HL-60 (cell line): ENCODE measurements around the gene FOXP1.

Experiments
- DNase-seq, 2 experiments: peaks; one replicate each; pipeline ENCODE4 v3.0.0-alpha.2; 2010 to 2020; ENCODE audit warnings: low read depth in 1 of 2, low spot score in 1 of 2
- H3K27ac ChIP-seq: fragments of 250-450 bp; sonication (Bioruptor Pico); replicated peaks from 2 replicates; pipeline ENCODE4 v1.5.1; 2020; ENCODE audit warnings: mild to moderate bottlenecking, moderate library complexity
- H3K27me3 ChIP-seq: fragments of 250-450 bp; sonication (Bioruptor Pico); 2 replicates; pipeline ENCODE4 v1.5.1; 2021; ENCODE audit warnings: mild to moderate bottlenecking, moderate library complexity; ENCODE audit not compliant: insufficient read depth, poor library complexity, severe bottlenecking
- H3K4me3 ChIP-seq: replicated peaks from 2 replicates; pipeline ENCODE4 v1.5.1; 2011; ENCODE audit warnings: mild to moderate bottlenecking, control low read depth, low read length; ENCODE audit not compliant: insufficient read depth
- GABPA ChIP-seq: IDR thresholded peaks from 2 replicates; pipeline ENCODE4 v1.6.1; 2012; ENCODE audit warnings: low read depth
- POLR2AphosphoS5 ChIP-seq: IDR thresholded peaks from 2 replicates; pipeline ENCODE4 v1.6.1; 2012; ENCODE audit warnings: low read depth
- SPI1 ChIP-seq: IDR thresholded peaks from 2 replicates; pipeline ENCODE4 v1.6.1; 2012; ENCODE audit warnings: low read depth, mild to moderate bottlenecking, borderline replicate concordance
- TF ChIP-seq, protein P1 (sequence below): IDR thresholded peaks from 2 replicates; pipeline ENCODE4 v1.6.1; 2012; ENCODE audit warnings: low read depth; ENCODE audit not compliant: insufficient replicate concordance
- TF ChIP-seq, protein P2 (sequence below): IDR thresholded peaks from one replicate; pipeline ENCODE4 v1.5.1; 2011; ENCODE audit warnings: low read length, control low read depth, inconsistent platforms; ENCODE audit not compliant: insufficient read depth

Gene FOXP1

DNA sequence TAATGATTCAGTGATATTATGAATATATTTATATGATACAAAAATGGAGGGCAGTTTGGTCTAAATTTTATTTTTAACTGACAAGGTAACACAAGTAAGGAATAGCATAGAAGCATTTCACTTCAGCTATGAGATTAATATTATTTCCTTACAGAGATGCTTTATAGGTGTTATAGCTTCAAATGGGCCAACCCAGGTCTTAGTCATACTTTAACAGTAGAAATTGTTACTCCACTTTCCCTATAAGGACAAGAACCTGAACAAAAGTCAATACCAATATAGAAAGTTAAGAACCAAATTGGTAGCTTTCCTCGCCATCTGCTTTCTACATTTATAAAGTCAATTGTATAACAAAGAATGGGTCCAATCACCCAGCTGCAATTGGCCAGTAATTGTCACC lies 570.6 kb downstream of the FOXP1 start:
- Histone ChIP-seq H3K27ac (no peak overlapping the region), H3K4me3 (no peak overlapping the region), H3K27me3 (no peaks in the 10 kb centered on the region)
- TF ChIP-seq, protein P1, sequence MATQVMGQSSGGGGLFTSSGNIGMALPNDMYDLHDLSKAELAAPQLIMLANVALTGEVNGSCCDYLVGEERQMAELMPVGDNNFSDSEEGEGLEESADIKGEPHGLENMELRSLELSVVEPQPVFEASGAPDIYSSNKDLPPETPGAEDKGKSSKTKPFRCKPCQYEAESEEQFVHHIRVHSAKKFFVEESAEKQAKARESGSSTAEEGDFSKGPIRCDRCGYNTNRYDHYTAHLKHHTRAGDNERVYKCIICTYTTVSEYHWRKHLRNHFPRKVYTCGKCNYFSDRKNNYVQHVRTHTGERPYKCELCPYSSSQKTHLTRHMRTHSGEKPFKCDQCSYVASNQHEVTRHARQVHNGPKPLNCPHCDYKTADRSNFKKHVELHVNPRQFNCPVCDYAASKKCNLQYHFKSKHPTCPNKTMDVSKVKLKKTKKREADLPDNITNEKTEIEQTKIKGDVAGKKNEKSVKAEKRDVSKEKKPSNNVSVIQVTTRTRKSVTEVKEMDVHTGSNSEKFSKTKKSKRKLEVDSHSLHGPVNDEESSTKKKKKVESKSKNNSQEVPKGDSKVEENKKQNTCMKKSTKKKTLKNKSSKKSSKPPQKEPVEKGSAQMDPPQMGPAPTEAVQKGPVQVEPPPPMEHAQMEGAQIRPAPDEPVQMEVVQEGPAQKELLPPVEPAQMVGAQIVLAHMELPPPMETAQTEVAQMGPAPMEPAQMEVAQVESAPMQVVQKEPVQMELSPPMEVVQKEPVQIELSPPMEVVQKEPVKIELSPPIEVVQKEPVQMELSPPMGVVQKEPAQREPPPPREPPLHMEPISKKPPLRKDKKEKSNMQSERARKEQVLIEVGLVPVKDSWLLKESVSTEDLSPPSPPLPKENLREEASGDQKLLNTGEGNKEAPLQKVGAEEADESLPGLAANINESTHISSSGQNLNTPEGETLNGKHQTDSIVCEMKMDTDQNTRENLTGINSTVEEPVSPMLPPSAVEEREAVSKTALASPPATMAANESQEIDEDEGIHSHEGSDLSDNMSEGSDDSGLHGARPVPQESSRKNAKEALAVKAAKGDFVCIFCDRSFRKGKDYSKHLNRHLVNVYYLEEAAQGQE, result no peak
- TF ChIP-seq, protein P2, sequence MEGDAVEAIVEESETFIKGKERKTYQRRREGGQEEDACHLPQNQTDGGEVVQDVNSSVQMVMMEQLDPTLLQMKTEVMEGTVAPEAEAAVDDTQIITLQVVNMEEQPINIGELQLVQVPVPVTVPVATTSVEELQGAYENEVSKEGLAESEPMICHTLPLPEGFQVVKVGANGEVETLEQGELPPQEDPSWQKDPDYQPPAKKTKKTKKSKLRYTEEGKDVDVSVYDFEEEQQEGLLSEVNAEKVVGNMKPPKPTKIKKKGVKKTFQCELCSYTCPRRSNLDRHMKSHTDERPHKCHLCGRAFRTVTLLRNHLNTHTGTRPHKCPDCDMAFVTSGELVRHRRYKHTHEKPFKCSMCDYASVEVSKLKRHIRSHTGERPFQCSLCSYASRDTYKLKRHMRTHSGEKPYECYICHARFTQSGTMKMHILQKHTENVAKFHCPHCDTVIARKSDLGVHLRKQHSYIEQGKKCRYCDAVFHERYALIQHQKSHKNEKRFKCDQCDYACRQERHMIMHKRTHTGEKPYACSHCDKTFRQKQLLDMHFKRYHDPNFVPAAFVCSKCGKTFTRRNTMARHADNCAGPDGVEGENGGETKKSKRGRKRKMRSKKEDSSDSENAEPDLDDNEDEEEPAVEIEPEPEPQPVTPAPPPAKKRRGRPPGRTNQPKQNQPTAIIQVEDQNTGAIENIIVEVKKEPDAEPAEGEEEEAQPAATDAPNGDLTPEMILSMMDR, result no peak
- TF ChIP-seq GABPA, result no peak
- TF ChIP-seq SPI1, result no peak
- TF ChIP-seq POLR2AphosphoS5, result no peak
- DNase-seq, result no peak

DNA sequence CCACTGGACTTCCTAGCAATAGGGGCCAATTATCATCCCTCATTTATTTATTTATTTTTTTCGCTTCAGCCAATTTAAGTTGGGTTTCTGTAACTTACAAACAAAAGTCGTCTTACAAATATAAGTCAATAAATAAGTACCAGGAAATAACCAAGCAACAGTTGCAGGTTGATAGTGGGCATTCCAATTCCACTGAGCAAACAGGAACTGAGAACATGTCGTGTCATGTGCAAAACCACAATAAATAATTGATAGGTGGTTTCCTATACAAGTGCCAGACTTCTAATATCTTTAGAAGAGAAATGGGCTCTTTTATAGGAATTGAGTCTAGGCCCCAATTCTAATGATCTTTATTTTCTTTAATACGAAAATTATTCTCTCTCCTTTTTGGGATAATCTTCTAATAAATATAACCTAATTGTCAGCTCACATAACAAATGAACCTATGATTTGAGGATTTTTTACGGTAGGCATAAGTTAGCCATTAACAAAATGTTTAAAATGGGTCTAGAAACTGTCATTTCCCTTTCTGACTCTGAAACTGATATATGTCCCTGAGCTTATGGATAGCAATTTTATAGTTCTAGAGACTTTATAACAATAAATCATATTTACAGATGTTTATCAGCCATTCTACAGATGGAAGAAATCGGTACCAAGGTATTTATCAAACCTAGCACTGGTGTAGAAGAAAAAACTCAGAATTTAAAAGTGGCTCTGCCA lies 571.8 kb downstream of the FOXP1 start:
- TF ChIP-seq, protein P1, result no peak
- TF ChIP-seq, protein P2, result no peak
- TF ChIP-seq GABPA (no peak), POLR2AphosphoS5 (no peak), SPI1 (no peak)
- H3K4me3 ChIP-seq, result no peak overlapping the region
- no peak overlapping the region for H3K27ac ChIP-seq
- no peaks in the 10 kb centered on the region for H3K27me3 ChIP-seq
- DNase-seq, result no peak

DNA sequence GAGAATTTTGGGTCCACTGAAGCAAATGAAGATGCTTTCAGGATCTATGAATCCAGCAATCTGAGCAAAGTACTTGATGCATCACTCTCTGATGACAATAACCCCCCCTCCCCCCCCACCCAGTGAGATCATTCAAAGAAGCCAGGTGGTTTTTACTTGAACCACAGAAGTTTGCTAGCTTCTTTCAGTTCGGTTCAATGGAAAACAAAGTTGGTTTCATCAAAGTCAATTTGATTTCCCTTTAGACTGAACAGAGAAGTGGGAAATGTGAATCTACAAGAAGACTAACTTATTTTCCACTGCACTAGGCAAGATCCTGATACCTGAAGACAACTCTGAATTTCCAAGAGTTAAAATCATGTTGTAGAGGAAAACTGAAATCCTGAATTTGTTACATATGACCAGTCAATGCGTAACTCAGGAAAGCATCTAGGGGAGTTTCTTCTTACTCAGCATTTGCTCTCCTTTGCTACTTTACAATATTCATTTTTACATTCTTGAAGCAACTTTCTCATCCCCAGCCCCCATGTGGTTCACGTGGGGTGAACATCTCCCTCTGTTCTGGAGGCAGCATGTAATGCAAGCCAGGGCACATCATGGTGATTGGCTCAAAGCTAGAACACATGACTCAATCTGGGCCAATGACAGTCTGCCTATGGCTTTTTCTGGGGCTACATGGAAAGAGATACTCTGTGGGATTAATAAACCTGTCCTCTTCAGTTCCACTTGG lies 572.6 kb downstream of the FOXP1 start:
- H3K27ac ChIP-seq, result no peak overlapping the region
- H3K27me3 ChIP-seq, result no peaks in the 10 kb centered on the region
- DNase-seq, result no peak
- TF ChIP-seq POLR2AphosphoS5 (no peak), GABPA (no peak), SPI1 (no peak)
- TF ChIP-seq, protein P2, result no peak
- TF ChIP-seq, protein P1, result no peak
- H3K4me3 ChIP-seq, result no peak overlapping the region
